Astrocyte (in vitro differentiated cells and primary cell): ENCODE results near the gene OSBPL5.

Source experiments
- EZH2 ChIP-seq: IDR thresholded peaks from 2 replicates; pipeline ENCODE4 v1.6.1; 2012; ENCODE audit warnings: mild to moderate bottlenecking, low read length, inconsistent platforms; ENCODE audit not compliant: insufficient read depth
- TF ChIP-seq, protein P1 (sequence below): IDR thresholded peaks from 2 replicates; pipeline ENCODE4 v1.5.1; 2011; ENCODE audit warnings: low read depth, mild to moderate bottlenecking, inconsistent platforms, low read length, moderate library complexity; ENCODE audit not compliant: insufficient read depth

DNA sequence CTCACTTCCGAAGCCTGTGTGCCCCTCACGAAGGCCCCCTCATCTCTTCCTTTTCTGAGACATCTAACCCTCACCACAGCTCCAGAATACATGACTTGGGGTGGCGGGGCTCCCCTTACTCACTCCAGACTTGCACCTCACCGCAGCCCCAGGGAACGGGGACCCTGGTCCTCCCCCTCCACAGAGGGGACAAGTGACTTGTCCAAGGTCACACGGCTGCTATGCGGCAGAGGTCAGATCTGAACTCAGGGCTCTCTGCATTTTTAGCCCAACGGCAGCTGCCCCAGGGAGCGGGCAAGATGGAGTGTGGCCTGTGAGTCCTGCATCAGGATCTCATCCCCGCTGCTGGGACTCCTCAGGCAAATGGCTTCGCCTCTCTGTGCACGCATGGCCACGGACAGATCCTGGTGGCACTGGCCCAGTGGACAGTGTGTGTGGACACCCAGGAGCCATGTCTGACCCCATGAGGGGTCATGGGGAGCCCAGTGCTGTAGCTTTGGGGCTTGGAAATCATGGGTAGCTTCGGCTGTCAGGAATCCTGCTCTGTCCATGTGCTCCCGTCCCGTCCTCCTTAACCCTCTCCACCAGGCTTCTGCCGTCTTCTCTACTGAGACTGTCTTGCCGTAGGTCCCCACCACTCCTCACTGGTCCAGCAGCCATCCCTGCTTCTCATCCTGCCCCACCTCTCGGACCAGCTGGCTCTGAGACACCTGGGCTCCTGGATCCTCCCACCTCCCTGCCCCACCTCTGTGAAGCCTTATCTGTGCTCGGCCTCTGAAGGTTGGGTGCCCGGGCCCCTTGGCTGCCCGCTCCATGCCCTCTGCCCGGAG is 59.9 kb downstream of the OSBPL5 start:
- TF ChIP-seq, protein P1, sequence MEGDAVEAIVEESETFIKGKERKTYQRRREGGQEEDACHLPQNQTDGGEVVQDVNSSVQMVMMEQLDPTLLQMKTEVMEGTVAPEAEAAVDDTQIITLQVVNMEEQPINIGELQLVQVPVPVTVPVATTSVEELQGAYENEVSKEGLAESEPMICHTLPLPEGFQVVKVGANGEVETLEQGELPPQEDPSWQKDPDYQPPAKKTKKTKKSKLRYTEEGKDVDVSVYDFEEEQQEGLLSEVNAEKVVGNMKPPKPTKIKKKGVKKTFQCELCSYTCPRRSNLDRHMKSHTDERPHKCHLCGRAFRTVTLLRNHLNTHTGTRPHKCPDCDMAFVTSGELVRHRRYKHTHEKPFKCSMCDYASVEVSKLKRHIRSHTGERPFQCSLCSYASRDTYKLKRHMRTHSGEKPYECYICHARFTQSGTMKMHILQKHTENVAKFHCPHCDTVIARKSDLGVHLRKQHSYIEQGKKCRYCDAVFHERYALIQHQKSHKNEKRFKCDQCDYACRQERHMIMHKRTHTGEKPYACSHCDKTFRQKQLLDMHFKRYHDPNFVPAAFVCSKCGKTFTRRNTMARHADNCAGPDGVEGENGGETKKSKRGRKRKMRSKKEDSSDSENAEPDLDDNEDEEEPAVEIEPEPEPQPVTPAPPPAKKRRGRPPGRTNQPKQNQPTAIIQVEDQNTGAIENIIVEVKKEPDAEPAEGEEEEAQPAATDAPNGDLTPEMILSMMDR: no peak
- no peak for TF ChIP-seq EZH2
